ENCODE data around the gene HNRNPUL2. TPM values are rescaled to one million over a fixed set of nuclear protein-coding genes. Genes with fewer than 3 reads are reported as not detected.
"Not testable (repeated sequence)": the region's sequence is repeated elsewhere in the genome, so short reads cannot be mapped to it uniquely, and the experiment has no call there.

HNRNPUL2 gene
- polyA plus RNA-seq, 1 of the 3 experiments (the other 2 are of a cell fraction): 33.5 TPM

- no peak overlapping the region for H3K4me3 ChIP-seq (ENCODE audit: low read depth in 2 of 2, low read length in 1 of 2)
- TF ChIP-seq CHD2 (IDR thresholded peaks at IDR 0.05; ENCODE audit: low read length, partially characterized antibody) (no peak), RFX5 (IDR thresholded peaks at IDR 0.05; ENCODE audit: low read length) (no peak)
- peaks cover 19 to 26% of the 10 kb centered on the region in 2 experiments for H3K36me3 ChIP-seq (replicated peaks in 1 of 2; ENCODE audit: control insufficient read depth in 1 of 2, insufficient read depth in 2 of 2, low read length in 1 of 2)
- peaks cover 18 to 24% of the 10 kb centered on the region in 2 experiments; a peak in 3 of 4 replicates for H3K4me1 ChIP-seq (ENCODE audit: control insufficient read depth in 1 of 2, insufficient read depth in 2 of 2, low read depth in 1 of 2, low read length in 1 of 2)
- H3K4me2 ChIP-seq: no peak overlapping the region
- H3K27ac ChIP-seq (ENCODE audit: low read depth in 2 of 2, low read length in 1 of 2): 0 out of 4 replicates have a peak overlapping the region, but pooled peaks of 1 of the 2 experiments have one; percentile 2
- DNase-seq: no peak
- H3K79me2 ChIP-seq (ENCODE audit: insufficient read depth): peaks cover 71% of the 10 kb centered on the region
- no peak overlapping the region for H3K9ac ChIP-seq
- no peak overlapping the region for H2AFZ ChIP-seq (ENCODE audit: low read depth)
- WGBS (ENCODE audit: low lambda C conversion rate): 60% methylated on average over 5 of the region's 6 CpGs
- H3K9me2 ChIP-seq: no peaks in the 10 kb centered on the region
- no peaks in the 10 kb centered on the region for H4K20me1 ChIP-seq (ENCODE audit: insufficient read depth)
- CTCF ChIA-PET: interaction anchor here (0.7 to 1.7 kb wide), 4 partner anchors 18 to 282 kb away, joined by 3 to 7 read pairs (median 4); partner anchors contain the start of gene EML3
- H3K27me3 ChIP-seq (ENCODE audit: insufficient read depth): no peaks in the 10 kb centered on the region
- peaks cover 50% of the 10 kb centered on the region for H3F3A ChIP-seq (replicated peaks; ENCODE audit: insufficient read depth)
- no peaks in the 10 kb centered on the region for H3K9me3 ChIP-seq
- POLR2A ChIA-PET: interaction anchor here (1.2 to 2.6 kb wide), 3 partner anchors 12 to 165 kb away, joined by 3 to 13 read pairs (median 3); partner anchors contain the start of genes C11orf98, CSKMT and HNRNPUL2
Observed at GRCh38 chr11:62676698-62677097, 50.6 kb downstream of the HNRNPUL2 start.

DNA sequence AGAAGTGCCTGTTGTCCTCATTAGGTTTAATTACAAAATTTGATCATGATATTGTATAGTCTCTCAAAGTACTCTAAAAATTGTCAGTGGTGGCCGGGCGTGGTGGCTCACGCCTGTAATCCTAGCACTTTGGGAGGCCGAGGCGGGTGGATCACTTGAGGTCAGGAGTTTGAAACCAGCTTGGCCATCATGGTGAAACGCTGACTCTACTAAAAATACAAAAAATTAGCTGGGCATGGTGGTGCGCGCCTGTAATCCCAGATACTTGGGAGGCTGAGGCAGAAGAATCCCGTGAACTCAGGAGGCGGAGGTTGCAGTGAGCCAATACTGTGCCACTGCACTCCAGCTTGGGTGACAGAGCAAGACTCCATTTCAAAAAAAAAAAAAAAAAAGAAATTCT lies 51.8 kb downstream of the HNRNPUL2 start:
- H3K9ac ChIP-seq; H3K27me3 ChIP-seq (ENCODE audit: insufficient read depth); H2AFZ ChIP-seq (ENCODE audit: low read depth); H3K4me2 ChIP-seq; DNase-seq; H3K4me3 ChIP-seq (ENCODE audit: low read depth in 2 of 2, low read length in 1 of 2); H3K27ac ChIP-seq (ENCODE audit: low read depth in 2 of 2, low read length in 1 of 2); H4K20me1 ChIP-seq (ENCODE audit: insufficient read depth); H3K9me2 ChIP-seq; H3K9me3 ChIP-seq: not testable (repeated sequence)
- 93% methylated on average over 10 of the region's 10 CpGs for WGBS (ENCODE audit: low lambda C conversion rate)
- Histone ChIP-seq H3K36me3 (replicated peaks in 1 of 2; ENCODE audit: control insufficient read depth in 1 of 2, insufficient read depth in 2 of 2, low read length in 1 of 2) (peaks cover 19 to 26% of the 10 kb centered on the region in 2 experiments), H3F3A (replicated peaks; ENCODE audit: insufficient read depth) (peaks cover 44% of the 10 kb centered on the region), H3K4me1 (ENCODE audit: control insufficient read depth in 1 of 2, insufficient read depth in 2 of 2, low read depth in 1 of 2, low read length in 1 of 2) (peaks cover 18 to 24% of the 10 kb centered on the region in 2 experiments; a peak in 3 of 4 replicates), H3K79me2 (ENCODE audit: insufficient read depth) (peaks cover 80% of the 10 kb centered on the region)
- ChIA-PET POLR2A (interaction anchor here (2.6 kb wide), 1 partner anchor 10 kb away, joined by 13 read pairs; the partner anchor contains the start of genes C11orf98 and CSKMT), CTCF (interaction anchor here (1.3 kb wide), 1 partner anchor 50 kb away, joined by 3 read pairs; no protein-coding TSS in a partner anchor)

DNA sequence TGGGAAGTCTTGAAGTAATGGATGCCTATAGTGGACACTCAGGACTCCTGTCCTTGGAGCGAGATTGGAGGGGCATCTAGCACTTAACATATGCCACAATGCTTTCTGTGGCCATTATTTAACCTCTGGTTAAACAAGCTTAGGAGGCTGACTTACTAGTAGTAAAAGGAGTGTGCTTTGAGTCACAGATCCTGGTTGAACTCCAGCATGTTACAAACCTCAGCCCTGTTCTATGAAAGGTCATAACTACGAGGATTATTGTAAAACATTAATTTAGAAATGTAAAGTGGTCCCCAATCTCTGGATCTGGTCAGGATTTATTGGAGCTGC lies 54.1 kb downstream of the HNRNPUL2 start:
- Histone ChIP-seq H3F3A (replicated peaks; ENCODE audit: insufficient read depth) (peaks cover 50% of the 10 kb centered on the region), H4K20me1 (ENCODE audit: insufficient read depth) (no peaks in the 10 kb centered on the region), H3K36me3 (replicated peaks in 1 of 2; ENCODE audit: control insufficient read depth in 1 of 2, insufficient read depth in 2 of 2, low read length in 1 of 2) (peaks cover 19 to 26% of the 10 kb centered on the region in 2 experiments), H3K27ac (ENCODE audit: low read depth in 2 of 2, low read length in 1 of 2) (peak overlapping the region in 1 of 2 experiments; percentile 80; a peak in 1 of 4 replicates), H3K4me2 (peak overlapping the region; percentile 97), H2AFZ (ENCODE audit: low read depth) (no peak overlapping the region), H3K27me3 (ENCODE audit: insufficient read depth) (no peaks in the 10 kb centered on the region), H3K9ac (no peak overlapping the region), H3K4me1 (ENCODE audit: control insufficient read depth in 1 of 2, insufficient read depth in 2 of 2, low read depth in 1 of 2, low read length in 1 of 2) (peaks cover 23 to 31% of the 10 kb centered on the region in 2 experiments; a peak in 3 of 4 replicates), H3K9me2 (no peaks in the 10 kb centered on the region), H3K9me3 (no peaks in the 10 kb centered on the region), H3K79me2 (ENCODE audit: insufficient read depth) (peaks cover 78% of the 10 kb centered on the region), H3K4me3 (ENCODE audit: low read depth in 2 of 2, low read length in 1 of 2) (peak overlapping the region; percentile 68 to 90; a peak in 1 of 4 replicates)
- WGBS (ENCODE audit: low lambda C conversion rate): 87% methylated on average over 2 of the region's 2 CpGs
- no peak for DNase-seq
- ChIA-PET POLR2A (interaction anchor here (1.4 to 2.4 kb wide), 2 partner anchors 8 to 60 kb away, joined by 5 to 12 read pairs; partner anchors contain the start of genes C11orf98, CSKMT and ROM1), CTCF (interaction anchor here (1.0 to 2.0 kb wide), 5 partner anchors 17 to 208 kb away, joined by 3 to 6 read pairs (median 4); partner anchors contain the start of genes LRRN4CL and SLC3A2)
- TF ChIP-seq, protein P1, sequence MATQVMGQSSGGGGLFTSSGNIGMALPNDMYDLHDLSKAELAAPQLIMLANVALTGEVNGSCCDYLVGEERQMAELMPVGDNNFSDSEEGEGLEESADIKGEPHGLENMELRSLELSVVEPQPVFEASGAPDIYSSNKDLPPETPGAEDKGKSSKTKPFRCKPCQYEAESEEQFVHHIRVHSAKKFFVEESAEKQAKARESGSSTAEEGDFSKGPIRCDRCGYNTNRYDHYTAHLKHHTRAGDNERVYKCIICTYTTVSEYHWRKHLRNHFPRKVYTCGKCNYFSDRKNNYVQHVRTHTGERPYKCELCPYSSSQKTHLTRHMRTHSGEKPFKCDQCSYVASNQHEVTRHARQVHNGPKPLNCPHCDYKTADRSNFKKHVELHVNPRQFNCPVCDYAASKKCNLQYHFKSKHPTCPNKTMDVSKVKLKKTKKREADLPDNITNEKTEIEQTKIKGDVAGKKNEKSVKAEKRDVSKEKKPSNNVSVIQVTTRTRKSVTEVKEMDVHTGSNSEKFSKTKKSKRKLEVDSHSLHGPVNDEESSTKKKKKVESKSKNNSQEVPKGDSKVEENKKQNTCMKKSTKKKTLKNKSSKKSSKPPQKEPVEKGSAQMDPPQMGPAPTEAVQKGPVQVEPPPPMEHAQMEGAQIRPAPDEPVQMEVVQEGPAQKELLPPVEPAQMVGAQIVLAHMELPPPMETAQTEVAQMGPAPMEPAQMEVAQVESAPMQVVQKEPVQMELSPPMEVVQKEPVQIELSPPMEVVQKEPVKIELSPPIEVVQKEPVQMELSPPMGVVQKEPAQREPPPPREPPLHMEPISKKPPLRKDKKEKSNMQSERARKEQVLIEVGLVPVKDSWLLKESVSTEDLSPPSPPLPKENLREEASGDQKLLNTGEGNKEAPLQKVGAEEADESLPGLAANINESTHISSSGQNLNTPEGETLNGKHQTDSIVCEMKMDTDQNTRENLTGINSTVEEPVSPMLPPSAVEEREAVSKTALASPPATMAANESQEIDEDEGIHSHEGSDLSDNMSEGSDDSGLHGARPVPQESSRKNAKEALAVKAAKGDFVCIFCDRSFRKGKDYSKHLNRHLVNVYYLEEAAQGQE (IDR thresholded peaks at IDR 0.05; ENCODE audit: low read depth, low read length): no peak
- TF ChIP-seq PBX3 (IDR thresholded peaks at IDR 0.05) (no peak), FOXJ3 (CRISPR knock-in tag; IDR thresholded peaks at IDR 0.05) (no peak), YY1 (IDR thresholded peaks at IDR 0.05; ENCODE audit: low read depth) (no peak)

All from SK-N-SH (cell line).